Omental fat pad (tissue), 4 donors: Measurements from ENCODE around the gene USP40. TPM values are rescaled to one million over a fixed set of nuclear protein-coding genes. Genes with fewer than 3 reads are reported as not detected.

Experiments
- ATAC-seq: fragments of 150-250 bp; one replicate; pipeline ENCODE4 v1.9.1; 2016; ENCODE audit warnings: mild to moderate bottlenecking, moderate library complexity; ENCODE audit not compliant: low FRiP score
- DNase-seq: peaks from one replicate; pipeline ENCODE4 v3.0.0-alpha.2; 2019; ENCODE audit warnings: low spot score
- total RNA-seq, 4 donors: library from RNA; depleted of rRNA; stranded (reverse); fragments of >200 nt; gene quantifications; one replicate each; pipeline ENCODE4 v1.1.0, GENCODE V29; 2016
- TF ChIP-seq, protein P1 (sequence below), 3 donors: fragments of 450-650 bp; IDR thresholded peaks; one replicate each; pipeline ENCODE4 v1.5.1; 2016 to 2017; ENCODE audit warnings: antibody characterized with exemption in 3 of 3, mild to moderate bottlenecking in 3 of 3, moderate library complexity in 2 of 3

The USP40 gene
- total RNA-seq, 4 donors from 2014 or later = 23.4 to 50.6 (median 35.1) TPM

DNA sequence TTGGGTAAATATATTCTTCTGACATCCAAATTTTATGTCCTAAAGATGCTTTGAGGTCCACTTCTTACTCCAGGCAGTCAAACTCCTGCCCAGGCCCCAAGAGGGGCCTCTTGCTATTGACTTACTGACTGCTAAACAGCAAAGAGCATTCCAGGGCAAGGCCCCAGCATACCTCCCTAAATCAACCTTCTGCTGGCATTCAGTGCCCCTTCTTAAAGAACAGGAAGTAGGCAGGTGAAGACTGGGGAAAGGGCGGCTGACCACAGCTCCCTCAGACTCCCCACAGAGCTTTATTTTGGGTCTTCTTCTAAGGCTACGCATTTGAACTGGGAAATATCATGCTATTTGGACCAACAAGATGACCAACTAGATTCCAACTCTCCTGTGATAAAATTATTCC, 68.9 kb downstream of the USP40 start:
- TF ChIP-seq, protein P1, sequence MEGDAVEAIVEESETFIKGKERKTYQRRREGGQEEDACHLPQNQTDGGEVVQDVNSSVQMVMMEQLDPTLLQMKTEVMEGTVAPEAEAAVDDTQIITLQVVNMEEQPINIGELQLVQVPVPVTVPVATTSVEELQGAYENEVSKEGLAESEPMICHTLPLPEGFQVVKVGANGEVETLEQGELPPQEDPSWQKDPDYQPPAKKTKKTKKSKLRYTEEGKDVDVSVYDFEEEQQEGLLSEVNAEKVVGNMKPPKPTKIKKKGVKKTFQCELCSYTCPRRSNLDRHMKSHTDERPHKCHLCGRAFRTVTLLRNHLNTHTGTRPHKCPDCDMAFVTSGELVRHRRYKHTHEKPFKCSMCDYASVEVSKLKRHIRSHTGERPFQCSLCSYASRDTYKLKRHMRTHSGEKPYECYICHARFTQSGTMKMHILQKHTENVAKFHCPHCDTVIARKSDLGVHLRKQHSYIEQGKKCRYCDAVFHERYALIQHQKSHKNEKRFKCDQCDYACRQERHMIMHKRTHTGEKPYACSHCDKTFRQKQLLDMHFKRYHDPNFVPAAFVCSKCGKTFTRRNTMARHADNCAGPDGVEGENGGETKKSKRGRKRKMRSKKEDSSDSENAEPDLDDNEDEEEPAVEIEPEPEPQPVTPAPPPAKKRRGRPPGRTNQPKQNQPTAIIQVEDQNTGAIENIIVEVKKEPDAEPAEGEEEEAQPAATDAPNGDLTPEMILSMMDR (IDR thresholded peaks at IDR 0.05) = no peak
- no peak for ATAC-seq
- no peak for DNase-seq

DNA sequence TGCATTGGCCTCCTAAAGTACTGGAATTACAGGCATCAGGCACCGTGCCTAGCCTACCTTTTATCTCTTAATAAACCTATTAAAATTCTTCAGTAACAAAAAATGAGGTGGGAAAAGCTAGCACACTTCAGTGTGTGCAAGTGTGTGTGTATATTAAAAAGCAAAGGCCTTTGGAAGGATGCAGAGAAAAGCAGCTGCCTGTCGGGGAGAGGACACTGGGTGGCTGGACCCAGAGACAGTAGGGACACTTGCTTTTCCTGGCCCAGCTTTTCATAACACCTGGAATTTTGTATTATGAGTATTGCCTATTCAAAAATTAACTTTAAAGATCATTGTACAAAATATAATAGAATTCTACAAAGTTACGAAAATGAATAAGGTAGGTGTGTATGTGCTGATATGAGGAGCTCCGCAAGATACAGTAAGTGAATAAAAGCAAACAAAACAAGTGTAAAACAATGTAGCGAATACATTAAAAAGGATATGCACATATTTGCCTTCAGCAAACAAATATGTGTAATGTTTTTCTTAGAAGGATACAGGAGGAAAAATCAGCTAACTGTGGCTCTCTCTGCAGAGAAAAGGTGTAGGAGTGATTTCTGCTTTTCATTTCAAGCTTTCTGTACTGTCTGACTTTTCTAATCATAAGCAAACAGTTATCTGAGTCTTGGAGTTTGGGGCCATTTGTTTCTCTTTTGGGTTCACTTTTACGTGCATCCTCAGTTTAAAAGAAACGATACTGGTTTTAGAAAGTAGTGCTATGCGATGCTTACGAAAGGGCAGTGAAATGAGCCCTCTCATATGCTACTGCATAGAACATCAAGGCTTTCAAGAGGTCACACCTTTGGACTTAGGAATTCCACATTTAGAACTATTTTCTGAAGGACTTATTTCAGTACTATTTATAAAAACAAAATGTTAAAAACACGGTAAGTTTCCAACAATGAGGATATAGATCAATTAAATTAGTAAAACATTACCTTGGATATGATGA, 70.8 kb downstream of the USP40 start:
- DNase-seq (no peak), ATAC-seq (no peak)
- TF ChIP-seq, protein P1 (IDR thresholded peaks at IDR 0.05) = no peak

DNA sequence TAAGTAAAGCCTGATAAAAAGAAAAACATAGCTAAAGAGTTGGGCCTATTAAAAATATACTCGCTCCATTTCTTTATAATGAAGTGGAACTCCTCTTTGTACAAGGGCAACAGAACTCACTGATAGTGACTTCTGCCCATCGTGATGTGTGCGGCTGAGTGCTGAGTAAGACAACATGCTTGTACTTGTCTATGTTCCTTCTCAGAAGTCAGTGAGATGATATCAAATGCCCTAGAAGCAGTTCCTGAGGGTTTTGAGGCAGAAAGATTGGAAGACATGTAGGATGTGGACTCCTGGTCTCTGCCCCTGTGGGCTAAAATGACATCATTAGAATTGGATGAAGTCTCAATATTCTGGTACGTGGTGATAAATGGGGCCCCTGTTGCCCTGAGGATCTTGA, 73.8 kb downstream of the USP40 start:
- no peak for DNase-seq
- no peak for ATAC-seq
- TF ChIP-seq, protein P1 (IDR thresholded peaks at IDR 0.05) = no peak

DNA sequence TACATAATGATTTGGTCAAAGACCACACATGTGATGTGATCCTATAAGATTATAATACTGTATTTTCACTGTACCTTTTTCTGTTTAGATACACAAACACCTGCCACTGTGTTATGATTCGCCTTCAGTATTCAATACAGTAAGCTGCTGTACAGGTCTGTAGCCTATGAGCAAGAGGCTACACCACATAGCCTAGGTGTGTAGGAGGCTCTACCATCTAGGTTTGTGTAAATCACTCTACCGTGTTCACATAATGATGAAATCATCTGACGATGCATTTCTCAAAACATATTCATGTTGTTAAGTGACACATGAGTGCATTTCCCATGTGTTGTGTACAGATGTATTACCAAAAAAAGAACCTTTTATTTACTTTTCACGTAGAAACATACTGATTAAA, 74.5 kb downstream of the USP40 start:
- TF ChIP-seq, protein P1 (IDR thresholded peaks at IDR 0.05) = no peak
- DNase-seq (no peak), ATAC-seq (no peak)

DNA sequence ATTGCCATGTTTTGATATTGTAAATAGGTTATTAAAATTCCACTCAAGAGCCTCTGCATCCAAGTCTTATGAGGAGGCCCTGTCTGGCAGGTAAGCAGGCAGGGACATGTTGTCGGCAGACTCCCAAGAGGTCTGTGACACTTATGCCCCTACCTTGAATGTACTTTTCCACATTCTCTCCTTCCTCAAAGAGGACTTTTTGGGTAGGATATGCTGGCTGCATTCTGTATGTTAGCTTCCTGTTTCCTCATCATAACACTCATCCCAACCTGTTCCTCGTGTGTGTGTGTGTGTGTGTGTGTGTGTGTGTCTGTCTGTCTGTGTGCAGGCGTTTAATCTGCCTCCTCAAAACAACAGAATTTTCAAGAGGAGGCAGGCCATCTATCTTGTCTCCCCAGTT, 75.3 kb downstream of the USP40 start:
- TF ChIP-seq, protein P1 (IDR thresholded peaks at IDR 0.05) = no peak
- DNase-seq (no peak), ATAC-seq (no peak)

DNA sequence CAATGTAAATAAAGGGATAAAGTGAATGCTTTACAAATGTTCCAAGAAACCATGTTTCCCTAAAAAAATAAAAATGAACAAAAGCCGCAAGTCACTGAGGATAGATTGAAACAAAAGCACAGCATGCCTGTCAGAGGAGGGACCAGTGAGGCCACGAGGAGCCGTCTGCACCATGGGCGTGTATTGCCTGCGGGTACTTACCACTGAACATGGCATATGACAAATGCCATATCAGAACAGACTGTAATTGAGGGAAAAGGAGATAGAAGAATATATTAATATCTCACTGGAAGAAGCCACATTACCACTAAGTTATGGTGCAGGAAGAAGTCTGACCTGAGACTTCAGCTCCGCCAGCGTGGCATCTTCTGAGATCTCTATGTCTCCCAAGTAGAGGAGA, 75.8 kb downstream of the USP40 start:
- TF ChIP-seq, protein P1 (IDR thresholded peaks at IDR 0.05) = no peak
- ATAC-seq = no peak
- DNase-seq = no peak

DNA sequence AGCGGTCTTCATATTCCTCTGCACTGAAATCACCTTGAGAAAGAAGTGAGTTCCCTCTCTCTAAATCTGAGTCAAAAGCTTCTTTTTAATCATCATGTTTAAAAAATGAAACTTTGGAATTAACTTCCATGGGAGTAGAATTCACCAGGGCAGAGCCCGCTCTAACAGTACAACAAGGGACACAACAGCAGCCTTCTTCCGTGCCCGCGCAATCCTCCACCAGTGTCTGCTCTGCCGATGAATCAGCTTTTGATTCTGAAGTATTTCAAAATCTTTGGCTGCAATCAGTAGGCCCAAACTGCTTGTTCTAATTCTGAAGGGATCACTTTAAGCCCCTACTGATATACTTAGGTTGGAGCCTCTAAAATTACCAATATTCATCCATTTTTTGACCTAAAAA, 76.9 kb downstream of the USP40 start:
- ATAC-seq = peak; percentile 58
- DNase-seq = no peak
- TF ChIP-seq, protein P1 (IDR thresholded peaks at IDR 0.05) = no peak
